Measurements from ENCODE around the gene FAM20C.

The FAM20C gene

GRCh38 chr7:270351-270983 lies 78.1 kb downstream of the FAM20C start:
- Histone ChIP-seq H3K9ac (ENCODE audit: low read length) (no peak overlapping the region), H3K4me2 (ENCODE audit: low read length) (no peak overlapping the region), H3K27ac (ENCODE audit: low read length) (no peak overlapping the region), H3K79me2 (ENCODE audit: low read length) (no peaks in the 10 kb centered on the region), H3K27me3 (ENCODE audit: low read depth, low read length) (no peaks in the 10 kb centered on the region), H3K36me3 (replicated peaks; ENCODE audit: low read depth, low read length) (no peaks in the 10 kb centered on the region), H3K4me1 (ENCODE audit: low read length) (no peaks in the 10 kb centered on the region), H3K4me3 (ENCODE audit: low read length) (no peak overlapping the region), H3K9me3 (ENCODE audit: insufficient read depth, low read length) (no peaks in the 10 kb centered on the region), H4K20me1 (ENCODE audit: insufficient read depth, low read length) (no peaks in the 10 kb centered on the region), H2AFZ (ENCODE audit: low read depth, low read length) (no peak overlapping the region)
- no peak for TF ChIP-seq EZH2phosphoT487 (IDR thresholded peaks at IDR 0.05; ENCODE audit: low read depth)
- TF ChIP-seq CTCF (IDR thresholded peaks at IDR 0.05; ENCODE audit: low read depth, low read length): no peak

- no peak overlapping the region for H3K4me2 ChIP-seq (ENCODE audit: low read length)
- H3K79me2 ChIP-seq (ENCODE audit: low read length): no peaks in the 10 kb centered on the region
- H3K27ac ChIP-seq (ENCODE audit: low read length): no peak overlapping the region
- H2AFZ ChIP-seq (ENCODE audit: low read depth, low read length): no peak overlapping the region
- no peak for TF ChIP-seq CTCF (IDR thresholded peaks at IDR 0.05; ENCODE audit: low read depth, low read length)
- no peak for TF ChIP-seq EZH2phosphoT487 (IDR thresholded peaks at IDR 0.05; ENCODE audit: low read depth)
- H3K4me1 ChIP-seq (ENCODE audit: low read length): no peaks in the 10 kb centered on the region
- no peaks in the 10 kb centered on the region for H3K27me3 ChIP-seq (ENCODE audit: low read depth, low read length)
- H3K4me3 ChIP-seq (ENCODE audit: low read length): no peak overlapping the region
- H3K36me3 ChIP-seq (replicated peaks; ENCODE audit: low read depth, low read length): no peaks in the 10 kb centered on the region
- H3K9me3 ChIP-seq (ENCODE audit: insufficient read depth, low read length): no peaks in the 10 kb centered on the region
- H3K9ac ChIP-seq (ENCODE audit: low read length): no peak overlapping the region
- H4K20me1 ChIP-seq (ENCODE audit: insufficient read depth, low read length): no peaks in the 10 kb centered on the region
These were observed 79.1 kb downstream of the FAM20C start for GRCh38 chr7:271266-272107.

- no peaks in the 10 kb centered on the region for H3K79me2 ChIP-seq (ENCODE audit: low read length)
- TF ChIP-seq EZH2phosphoT487 (IDR thresholded peaks at IDR 0.05; ENCODE audit: low read depth) (no peak), CTCF (IDR thresholded peaks at IDR 0.05; ENCODE audit: low read depth, low read length) (no peak)
- H3K9me3 ChIP-seq (ENCODE audit: insufficient read depth, low read length): no peaks in the 10 kb centered on the region
- no peak overlapping the region for H3K4me3 ChIP-seq (ENCODE audit: low read length)
- H3K4me2 ChIP-seq (ENCODE audit: low read length): no peak overlapping the region
- no peaks in the 10 kb centered on the region for H3K36me3 ChIP-seq (replicated peaks; ENCODE audit: low read depth, low read length)
- H3K27me3 ChIP-seq (ENCODE audit: low read depth, low read length): no peaks in the 10 kb centered on the region
- H3K27ac ChIP-seq (ENCODE audit: low read length): no peak overlapping the region
- no peaks in the 10 kb centered on the region for H4K20me1 ChIP-seq (ENCODE audit: insufficient read depth, low read length)
- H3K9ac ChIP-seq (ENCODE audit: low read length): no peak overlapping the region
- no peaks in the 10 kb centered on the region for H3K4me1 ChIP-seq (ENCODE audit: low read length)
- H2AFZ ChIP-seq (ENCODE audit: low read depth, low read length): no peak overlapping the region
These were observed 79.8 kb downstream of the FAM20C start for GRCh38 chr7:272108-272615.

GRCh38 chr7:272631-273030 lies 80.3 kb downstream of the FAM20C start:
- no peaks in the 10 kb centered on the region for H3K36me3 ChIP-seq (replicated peaks; ENCODE audit: low read depth, low read length)
- H3K9ac ChIP-seq (ENCODE audit: low read length): no peak overlapping the region
- H3K4me3 ChIP-seq (ENCODE audit: low read length): no peak overlapping the region
- no peak overlapping the region for H3K4me2 ChIP-seq (ENCODE audit: low read length)
- no peak for TF ChIP-seq EZH2phosphoT487 (IDR thresholded peaks at IDR 0.05; ENCODE audit: low read depth)
- no peak for TF ChIP-seq CTCF (IDR thresholded peaks at IDR 0.05; ENCODE audit: low read depth, low read length)
- H3K79me2 ChIP-seq (ENCODE audit: low read length): no peaks in the 10 kb centered on the region
- H3K9me3 ChIP-seq (ENCODE audit: insufficient read depth, low read length): no peaks in the 10 kb centered on the region
- no peak overlapping the region for H3K27ac ChIP-seq (ENCODE audit: low read length)
- no peaks in the 10 kb centered on the region for H3K4me1 ChIP-seq (ENCODE audit: low read length)
- no peak overlapping the region for H2AFZ ChIP-seq (ENCODE audit: low read depth, low read length)
- H3K27me3 ChIP-seq (ENCODE audit: low read depth, low read length): no peaks in the 10 kb centered on the region
- H4K20me1 ChIP-seq (ENCODE audit: insufficient read depth, low read length): no peaks in the 10 kb centered on the region
